Fibroblast of upper back skin (primary cell): ENCODE results near the gene SAMHD1.
"Not testable (repeated sequence)": the region's sequence is repeated elsewhere in the genome, so short reads cannot be mapped to it uniquely, and the experiment has no call there.

Source experiments
- DNase-seq: peaks from one replicate; pipeline ENCODE4 v3.0.0-alpha.2; 2013

Gene SAMHD1

DNA sequence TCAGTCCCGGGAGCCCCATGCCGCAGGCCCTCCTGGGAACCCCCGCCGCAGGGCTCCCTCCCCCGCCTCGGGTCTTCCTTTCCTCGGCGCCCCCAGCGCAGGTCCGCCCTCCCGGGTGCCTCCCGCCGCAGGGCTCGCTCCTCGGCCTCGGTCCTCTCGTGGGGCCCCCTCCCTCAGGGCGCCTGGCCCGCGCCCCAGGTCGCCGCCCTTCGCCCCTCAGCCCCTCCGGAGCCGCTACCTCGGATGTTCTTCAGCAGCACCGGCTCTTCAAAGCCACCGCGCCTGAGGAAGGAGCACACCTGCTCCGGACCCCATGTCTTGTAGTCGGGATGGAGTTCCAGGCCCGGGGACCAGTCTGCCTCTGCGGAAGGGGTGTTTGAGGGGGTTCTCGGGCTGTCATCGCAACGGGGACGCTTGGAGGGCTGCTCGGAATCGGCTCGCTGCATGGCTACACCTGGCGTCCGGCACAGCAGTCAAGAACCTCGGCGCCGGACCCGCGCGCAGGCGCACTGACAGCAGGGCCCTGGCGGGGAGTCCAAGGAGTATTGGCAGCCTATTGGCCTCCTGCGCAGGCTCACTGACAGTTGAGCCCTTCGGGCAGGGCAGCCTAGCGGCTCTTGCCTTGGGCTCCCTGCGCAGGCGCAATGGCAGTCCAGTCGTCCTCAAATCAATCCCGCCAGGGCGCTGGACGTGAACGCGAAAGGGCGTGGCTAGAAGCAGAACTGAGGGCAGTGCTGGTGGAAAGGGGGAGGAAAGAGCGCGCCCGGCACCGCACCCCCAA, at the start of gene SAMHD1:
Gene SAMHD1 (minus strand): TSS at position 511 of the 781 bp plus-strand sequence. CDS start 65 bp downstream, at position 446.
- DNase-seq, result peak; percentile 98

DNA sequence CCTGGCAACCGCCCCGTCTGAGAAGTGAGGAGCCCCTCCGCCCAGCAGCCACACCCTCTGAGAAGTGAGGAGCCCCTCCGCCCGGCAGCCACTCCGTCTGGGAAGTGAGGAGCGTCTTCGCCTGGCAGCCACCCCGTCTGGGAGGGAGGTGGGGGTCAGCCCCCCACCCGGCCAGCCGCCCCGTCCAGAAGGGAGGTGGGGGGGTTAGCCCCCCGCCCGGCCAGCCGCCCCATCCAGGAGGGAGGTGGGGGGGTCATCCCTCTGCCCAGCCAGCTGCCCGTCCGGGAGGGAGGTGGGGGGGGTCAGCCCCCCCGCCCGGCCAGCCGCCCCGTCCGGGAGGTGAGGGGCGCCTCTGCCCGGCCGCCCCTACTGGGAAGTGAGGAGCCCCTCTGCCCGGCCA, 48.7 kb upstream of the SAMHD1 start:
- not testable (repeated sequence) for DNase-seq

DNA sequence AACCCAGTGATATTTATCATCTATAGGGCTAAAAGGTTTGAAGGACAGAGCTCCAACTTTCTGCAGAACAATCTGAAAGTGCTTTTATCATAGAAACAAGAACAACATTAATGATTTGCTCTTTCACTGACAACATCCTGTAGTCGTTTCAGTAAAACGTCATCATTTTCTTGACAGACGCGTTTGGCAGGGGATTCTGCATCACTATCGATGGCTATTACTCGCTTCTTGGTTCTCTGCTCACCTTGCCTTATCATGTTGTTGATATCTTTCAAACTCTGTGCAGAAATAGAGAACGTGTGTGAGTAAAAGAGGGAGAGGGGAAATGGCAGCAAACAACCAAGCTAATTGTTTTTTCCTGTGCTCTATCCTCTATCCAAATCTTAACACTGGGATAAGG, 47.1 kb upstream of the SAMHD1 start:
- no peak for DNase-seq

DNA sequence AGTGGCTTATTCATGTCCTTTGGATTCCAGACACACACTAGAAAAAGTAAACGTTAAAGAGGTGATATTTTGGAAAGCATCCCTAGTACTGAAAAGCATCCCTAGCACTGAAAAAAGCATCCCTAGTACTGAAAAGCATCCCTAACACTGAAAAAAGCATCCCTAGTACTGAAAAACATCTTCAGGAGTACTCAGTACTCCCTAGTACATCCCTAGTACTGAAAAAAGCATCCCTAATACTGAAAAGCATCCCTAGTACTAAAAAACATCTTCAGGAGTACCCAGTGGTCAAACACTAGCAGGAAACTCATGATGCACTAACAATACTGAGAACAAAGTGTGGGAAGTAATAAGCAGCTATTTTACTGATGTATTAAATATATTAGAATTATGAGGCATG, 45.6 kb upstream of the SAMHD1 start:
- DNase-seq, result no peak

DNA sequence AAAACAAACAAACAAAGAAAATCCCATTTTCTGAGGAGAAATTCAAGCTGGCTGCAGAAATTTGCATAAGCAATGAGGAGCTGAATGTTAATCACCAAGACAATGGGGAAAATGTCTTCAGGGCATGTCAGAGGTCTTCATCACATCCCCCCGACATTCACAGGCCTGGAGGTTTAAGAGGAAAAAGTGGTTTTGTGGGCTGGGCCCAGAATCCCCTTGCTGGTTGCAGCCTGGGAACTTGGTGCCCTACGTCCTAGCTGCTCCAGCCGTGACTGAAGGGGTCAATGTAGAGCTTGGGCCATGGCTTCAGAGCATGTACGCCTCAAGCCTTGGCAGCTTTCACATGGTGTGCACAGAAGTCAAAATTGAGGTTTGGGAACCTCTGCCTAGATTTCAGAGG, 42.7 kb upstream of the SAMHD1 start:
- not testable (repeated sequence) for DNase-seq

DNA sequence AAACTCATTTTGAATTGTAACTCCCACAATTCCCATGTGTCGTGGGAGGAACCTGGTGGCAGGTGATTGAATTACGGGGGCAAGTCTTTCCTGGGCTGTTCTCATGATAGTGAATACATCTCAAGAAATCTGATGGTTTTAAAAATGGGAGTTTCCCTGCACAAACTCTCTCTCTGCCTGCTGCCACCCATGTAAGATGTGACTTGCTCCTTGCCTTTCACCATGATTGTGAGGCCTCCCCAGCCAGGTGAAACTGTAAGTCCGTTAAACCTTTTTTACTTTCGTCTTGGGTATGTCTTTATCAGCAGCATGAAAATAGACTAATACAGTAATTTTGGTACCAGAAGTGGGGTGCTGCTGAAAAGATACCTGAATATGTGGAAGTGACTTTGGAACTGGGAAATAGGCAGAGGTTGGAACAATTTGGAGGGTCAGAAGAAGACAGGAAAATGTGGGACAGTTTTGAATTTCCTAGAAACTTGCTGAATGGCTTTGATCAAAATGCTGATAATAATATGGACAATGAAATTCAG, 41.4 kb upstream of the SAMHD1 start:
- DNase-seq, result no peak

DNA sequence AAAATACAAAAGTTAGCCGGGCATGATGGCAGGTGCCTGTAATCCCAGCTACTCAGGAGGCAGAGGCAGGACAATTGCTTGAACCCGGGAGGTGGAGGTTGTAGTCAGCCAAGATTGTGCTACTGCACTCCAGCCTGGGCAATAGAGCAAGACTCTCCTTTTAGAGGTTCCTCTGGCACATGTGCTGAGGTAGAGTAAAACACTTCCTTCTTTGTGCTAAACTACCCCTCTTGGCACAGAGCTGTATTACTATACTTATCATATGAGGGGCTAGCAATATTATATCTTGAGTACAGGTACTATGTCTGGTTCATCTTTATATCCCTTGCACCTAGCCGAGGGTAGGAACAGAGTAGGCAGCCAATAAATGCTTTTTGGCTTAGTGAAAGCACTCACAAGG, 40.2 kb upstream of the SAMHD1 start:
- no peak for DNase-seq

DNA sequence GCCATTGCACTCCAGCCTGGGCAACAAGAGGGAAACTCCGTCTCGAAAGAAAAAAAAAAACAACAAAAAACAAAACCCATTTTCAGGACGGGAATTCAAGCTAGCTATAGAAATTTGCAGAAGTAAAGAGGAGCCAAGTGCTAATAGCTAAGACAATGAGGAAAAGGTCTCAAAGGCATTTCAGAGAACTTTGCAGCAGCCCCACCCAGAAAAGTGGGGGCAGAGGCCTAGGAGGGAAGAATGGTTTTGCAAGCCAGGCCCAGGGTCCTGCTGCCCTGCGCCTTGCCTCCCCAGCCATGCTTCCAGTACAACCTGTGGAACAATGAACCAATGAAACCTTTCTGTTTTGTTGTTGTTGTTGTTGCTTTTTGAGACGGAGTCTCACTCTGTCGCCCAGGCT, 38.3 kb upstream of the SAMHD1 start:
- DNase-seq, result no peak

DNA sequence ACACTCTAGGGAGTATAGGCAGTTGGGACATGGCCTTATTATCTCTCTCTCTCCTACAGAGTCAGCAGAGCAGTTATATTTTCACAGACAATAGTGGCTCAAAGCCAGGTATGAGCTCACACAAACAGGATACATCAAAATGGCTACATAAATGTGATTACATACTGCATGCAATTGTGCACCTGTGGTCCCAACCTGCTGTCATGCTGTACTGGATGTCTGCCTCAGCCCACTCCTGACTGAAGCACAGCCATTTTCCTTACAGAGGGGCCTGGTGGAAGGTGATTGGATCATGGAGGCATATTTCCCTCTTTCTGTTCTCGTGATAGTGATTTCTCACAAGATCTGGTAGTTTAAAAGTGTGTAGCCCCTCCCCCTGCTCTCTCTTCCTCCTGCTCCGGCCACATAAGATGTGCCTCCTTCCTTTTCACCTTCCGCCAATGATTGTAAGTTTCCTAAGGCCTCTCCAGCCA, 37.0 kb upstream of the SAMHD1 start:
- peak; percentile 7 for DNase-seq

DNA sequence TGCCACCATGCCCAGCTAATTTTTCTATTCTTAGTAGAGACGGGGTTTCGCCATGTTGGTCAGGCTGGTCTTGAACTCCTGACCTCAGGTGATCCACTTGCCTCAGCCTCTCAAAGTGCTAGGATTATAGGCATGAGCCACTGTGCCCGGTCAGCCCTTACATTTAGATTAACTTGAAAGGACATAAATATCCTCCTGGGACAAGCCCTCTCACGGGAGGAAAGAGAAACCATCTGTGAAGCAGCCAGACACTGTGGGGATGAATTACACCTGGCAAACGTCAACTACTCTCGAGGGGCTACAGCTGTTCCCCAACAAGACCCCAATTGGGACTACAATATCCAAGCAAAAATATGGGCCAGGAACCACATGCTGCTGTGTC, 32.7 kb upstream of the SAMHD1 start:
- DNase-seq, result no peak

DNA sequence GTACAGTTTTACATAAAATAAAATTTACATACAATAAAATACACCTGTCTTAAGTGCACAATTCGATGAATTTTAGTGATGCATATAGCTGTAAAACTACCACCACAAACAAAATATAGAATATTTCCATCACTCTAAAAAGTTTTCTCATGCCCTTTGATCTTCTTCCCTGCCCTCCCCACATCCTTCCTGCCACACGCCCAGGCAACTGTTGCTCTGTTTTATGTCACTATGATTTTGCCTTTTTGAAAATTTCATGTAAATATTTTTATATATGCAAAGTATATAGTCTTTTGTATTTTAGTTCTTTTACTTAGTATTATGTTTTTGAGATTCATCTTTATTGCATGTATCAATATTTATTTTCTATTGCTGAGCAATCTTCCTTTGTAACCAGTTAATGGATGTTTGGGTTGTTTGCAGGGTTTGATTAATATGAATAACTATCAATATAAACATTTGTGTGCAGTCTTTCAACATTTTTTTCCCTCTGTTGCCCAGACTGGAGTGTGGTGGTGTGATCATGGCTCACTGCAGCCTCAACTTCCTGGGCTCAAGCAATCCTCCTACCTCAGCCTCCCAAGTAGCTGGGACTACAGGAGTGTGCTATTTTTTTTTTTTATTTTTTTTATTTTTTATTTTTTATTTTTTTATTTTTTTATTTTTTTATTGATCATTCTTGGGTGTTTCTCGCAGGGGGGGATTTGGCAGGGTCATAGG, 23.8 kb upstream of the SAMHD1 start:
- DNase-seq, result no peak

DNA sequence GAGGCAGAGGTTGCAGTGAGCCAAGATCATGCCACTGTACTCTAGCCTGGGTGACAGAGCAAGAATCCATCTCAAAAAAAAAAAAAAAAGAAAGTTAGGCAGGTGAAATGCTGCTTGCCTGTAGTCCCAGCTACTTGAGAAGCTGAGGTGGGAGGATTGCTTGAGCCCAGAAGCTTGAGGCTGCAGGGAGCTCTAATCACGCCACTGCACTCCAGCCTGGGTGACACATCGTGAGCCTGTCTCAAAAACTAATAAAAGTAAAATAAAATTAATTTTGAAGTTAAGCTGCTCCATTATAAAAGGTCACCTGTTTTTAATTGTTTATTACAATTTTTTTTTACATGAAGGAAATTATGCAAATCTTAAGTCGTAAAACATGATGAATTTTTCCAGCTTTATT, 23.2 kb upstream of the SAMHD1 start:
- DNase-seq, result no peak

DNA sequence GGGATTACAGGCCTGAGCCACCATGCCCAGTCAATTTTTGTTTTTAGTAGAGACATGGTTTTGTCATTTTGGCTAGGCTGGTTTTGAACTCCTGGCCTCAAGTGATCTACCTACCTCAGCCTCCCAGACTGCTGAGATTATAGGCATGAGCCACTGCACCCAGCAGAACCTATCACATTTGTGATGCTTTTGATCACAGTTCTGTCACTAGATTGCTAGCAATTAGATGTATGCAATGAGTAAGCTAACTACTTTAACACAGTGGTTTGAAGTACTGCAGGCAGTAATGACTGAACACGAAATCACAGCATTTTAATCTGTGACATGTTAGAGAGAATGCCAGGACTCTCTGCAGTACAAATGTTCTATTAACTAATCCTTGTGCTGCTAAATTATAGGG, 19.6 kb upstream of the SAMHD1 start:
- no peak for DNase-seq

DNA sequence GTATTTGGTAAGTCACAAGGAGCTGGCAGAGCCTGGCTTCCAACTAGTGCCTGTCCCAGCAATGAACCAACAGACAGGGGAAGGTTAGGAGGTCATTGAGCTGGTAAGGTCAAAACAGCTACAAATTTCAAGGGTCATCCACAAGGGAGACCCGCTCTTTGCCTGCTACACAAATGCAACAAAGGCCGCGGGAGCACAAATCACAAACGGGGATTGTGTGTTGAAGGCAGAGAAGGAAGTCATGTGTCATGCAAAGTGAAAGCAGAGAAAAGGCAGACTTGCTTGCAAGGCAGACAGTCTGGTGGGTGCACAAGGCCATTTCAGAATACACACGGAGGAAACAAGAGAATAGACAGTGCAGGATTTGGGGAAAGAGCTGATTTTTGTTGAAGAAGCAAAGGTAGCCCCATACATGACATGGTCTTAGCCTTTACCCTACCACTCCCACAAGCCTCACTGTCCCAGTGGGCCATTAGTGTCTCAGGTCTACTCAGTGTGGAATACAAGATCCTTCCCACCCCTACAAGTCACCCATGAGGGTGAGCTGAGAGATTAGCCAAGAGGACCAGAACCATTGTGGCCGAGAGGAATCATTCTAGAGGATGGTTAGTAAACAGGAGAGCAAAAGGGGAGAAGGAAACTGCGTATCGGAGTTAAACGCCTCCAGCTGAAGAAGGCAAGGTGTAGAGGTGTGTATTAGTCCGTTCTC, 18.1 kb upstream of the SAMHD1 start:
- DNase-seq, result no peak

DNA sequence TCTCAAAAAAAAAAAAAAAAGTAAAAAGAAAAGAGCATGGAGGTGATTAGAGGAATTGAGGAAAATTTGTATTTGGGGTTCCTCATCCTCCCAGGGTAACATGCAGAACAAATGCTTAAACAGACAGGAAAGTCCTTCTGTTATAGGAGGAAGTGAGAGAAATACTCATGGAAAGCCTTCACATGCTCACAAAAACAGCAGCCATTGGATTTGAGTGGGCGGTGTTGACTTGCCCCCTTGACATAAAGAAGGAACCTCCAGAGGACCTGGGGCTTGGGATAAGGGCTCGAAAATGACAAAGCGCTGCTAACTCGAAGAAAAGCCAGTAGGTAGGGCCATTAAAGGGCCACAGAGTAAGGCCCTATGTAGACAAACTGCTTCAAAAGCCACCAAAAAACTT, 17.5 kb upstream of the SAMHD1 start:
- no peak for DNase-seq

DNA sequence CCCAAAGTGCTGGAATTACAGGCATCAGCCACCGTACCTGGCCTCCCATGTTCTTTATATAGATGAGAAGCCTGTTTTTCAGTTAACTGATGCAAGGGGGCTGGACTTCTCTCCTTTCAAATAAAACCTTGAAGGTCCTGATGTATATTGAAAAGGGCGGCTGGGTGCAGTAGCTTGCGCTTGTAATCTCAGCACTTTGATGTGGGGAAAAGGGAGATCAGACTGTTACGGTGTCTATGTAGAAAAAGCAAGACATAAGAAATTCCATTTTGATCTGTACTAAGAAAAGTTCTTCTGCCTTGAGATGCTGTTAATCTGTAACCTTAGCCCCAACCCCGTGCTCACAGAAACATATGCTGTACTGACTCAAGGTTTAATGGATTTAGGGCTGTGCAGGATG, 16.1 kb upstream of the SAMHD1 start:
- DNase-seq, result no peak

DNA sequence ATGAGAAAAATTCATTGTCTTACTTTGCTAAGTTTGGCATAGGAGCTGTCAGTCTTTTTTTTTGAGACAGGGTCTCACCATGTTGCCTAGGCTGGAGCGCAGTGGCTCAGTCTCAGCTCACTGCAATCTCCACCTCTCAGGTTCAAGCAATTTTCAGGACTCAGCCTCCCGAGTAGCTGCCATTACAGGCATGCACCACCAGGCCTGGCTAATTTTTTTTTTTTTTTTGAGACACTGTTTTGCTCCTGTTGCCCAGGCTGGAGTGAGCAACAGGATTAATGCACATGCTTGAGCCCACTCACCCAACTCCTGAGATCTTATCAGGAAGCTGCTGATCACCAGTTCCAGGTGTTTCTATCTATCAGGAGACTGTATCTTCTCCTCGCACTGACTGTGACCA, 15.5 kb upstream of the SAMHD1 start:
- not testable (repeated sequence) for DNase-seq

DNA sequence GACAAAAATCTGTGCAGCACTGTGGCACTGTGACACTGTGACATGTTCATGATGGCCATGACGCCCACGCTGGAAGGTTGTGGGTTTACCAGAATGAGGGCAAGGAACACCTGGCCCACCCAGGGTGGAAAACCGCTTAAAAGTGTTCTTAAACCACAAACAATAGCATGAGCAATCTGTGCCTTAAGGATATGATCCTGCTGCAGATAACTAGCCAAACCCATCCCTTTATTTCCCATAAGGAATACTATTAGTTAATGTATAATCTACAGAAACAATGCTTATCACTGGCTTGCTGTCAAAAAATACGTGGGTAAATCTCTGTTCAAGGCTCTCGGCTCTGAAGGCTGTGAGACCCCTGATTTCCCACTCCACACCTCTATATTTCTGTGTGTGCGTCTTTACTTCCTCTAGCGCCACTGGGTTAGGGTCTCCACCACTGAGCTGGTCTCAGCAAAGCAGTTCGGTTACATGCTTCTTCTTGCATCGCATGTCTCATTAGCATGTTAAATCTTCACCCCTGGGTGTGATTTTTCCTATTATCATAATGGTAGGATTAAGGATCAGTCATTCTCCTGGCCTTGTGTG, 10.9 kb upstream of the SAMHD1 start:
- not testable (repeated sequence) for DNase-seq

DNA sequence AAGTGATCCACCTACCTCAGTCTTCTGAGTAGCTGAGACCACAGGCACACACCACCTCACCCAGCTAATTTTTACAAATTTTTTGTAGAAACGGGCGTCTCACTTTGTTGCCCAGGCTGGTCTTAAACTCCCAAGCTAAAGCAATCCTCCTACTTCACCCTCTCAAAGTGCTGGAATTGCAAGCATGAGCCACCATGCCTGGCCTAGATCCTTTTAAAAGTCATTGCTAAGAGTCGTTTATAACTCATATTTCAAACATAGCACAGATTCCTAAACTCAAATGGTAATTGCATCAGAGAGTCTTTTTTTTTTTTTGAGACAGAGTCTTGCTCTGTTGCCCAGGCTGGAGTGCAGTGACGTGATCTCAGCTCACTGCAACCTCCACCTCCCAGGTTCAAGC, 7.7 kb upstream of the SAMHD1 start:
- no peak for DNase-seq

DNA sequence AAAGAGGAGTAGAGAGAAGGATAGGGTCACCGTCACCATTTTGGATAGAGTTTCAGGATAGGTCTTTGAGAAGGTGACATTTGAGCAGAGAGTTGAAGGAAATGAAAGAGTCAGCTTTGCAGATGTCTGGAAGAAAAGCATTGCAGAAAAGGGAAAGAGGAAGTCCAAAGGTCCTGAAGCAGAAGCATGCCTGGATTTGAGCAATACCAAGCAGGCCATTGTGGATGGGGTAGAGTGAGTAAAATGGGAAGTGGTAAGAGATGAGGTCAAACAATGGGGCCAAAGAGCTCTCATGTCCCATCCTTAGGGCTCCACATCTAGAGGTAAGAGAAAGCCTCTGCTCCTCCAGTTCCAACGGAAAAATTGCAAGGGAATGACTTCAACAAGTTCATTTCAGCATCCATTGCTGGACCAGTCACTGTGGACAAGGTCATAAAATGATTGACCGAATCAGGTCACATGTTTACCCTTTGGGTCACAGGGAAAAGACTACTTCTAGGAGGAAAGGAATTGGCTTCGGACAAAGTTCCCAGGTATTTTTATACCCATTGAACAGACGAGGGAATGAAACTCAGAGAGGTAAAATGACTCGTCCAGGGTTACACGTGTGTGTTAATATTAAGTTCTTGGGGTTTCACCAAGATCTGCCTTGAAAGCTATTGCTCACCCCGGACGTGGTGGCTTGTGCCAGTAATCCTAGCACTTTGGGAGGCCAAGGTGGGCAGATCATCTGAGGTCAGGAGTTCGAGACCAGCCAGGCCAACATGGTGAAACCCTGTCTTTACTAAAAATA, 6.6 kb upstream of the SAMHD1 start:
- DNase-seq, result no peak

DNA sequence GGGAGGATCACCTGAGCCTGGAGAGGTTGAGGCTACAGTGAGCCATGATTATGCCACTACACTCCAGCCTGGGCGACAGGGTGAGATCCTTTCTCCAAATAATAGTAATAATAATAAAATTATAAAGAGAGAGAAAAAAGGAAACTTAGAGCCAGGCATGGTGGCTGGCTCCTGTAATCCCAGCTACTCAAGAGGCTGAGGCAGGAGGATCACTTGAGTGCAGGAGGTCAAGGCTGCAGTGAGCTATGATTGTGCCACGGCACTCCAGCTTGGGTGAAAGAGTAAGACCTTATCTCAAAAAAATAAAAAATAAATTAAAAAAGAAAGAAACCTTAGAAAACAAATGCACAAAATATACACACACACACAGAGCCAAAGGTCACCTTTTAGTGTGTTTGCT, 5.2 kb upstream of the SAMHD1 start:
- DNase-seq, result no peak

DNA sequence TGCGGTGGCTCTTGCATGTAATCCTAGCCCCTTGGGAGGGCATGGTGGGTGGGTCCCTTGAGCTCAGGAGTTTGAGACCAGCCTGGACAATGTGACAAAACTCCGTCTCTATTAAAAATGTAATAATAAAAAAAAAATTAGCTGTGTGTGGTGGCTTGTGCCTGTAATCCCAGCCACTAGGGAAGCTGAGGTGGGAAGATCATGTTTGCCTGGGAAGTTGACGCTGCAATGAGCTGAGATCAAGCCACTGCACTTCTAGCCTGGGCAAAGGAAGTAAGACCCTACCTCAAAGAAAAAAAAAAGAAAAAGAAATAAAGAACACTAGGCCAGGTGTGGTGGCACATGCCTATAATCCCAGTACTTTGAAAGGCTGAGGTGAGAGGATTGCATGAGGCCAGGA, 4.5 kb upstream of the SAMHD1 start:
- no peak for DNase-seq
